Right kidney (tissue), 1 donor: ENCODE results near the gene ISCA2.

Experiments
- DNase-seq: peaks from one replicate; pipeline ENCODE4 v3.0.0-alpha.2; 2016

The ISCA2 gene

GRCh38 chr14:74480046-74480445 is 13.5 kb upstream of the ISCA2 start:
- no peak for DNase-seq

DNA sequence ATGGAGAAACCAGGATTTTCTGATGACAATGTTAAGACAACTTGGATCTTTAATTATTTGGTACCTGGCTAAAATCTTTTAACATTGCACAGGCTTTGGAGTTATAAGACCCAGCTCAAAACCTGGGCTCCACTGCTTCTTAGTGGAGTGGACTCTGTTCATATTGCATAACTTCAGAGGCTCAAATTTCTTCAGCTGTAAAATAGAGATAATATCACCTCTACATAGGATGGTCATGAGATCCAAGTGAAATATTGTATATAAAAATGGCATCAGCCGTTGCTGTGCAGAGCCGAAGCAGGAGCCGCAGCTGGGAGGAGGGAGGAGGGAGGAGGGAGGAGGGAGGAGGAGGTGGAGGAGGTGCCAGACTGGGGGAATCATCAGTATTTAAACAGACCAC is 11.0 kb upstream of the ISCA2 start:
- DNase-seq, result no peak

DNA sequence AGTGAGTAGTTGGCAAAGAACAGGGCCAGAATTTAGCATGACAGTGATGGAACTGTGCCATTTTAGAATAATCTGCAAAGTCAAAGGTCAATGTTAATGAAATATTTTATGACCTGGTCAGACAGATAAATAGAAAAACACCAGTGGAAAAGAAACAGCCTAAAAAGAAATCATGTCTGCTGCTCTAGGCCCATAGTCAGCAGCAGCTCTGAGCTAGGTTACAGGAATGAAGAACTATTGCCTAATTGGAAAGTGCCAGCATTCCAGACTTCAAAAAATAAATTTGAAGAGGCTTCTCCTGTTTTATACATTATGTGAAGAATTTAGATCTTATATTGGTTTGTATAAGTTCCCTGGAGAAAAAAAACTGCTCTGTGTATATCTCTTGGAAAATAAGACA is 10.2 kb upstream of the ISCA2 start:
- DNase-seq, result no peak

- DNase-seq, result no peak
Observed at GRCh38 chr14:74486164-74486563, 7.4 kb upstream of the ISCA2 start.

DNA sequence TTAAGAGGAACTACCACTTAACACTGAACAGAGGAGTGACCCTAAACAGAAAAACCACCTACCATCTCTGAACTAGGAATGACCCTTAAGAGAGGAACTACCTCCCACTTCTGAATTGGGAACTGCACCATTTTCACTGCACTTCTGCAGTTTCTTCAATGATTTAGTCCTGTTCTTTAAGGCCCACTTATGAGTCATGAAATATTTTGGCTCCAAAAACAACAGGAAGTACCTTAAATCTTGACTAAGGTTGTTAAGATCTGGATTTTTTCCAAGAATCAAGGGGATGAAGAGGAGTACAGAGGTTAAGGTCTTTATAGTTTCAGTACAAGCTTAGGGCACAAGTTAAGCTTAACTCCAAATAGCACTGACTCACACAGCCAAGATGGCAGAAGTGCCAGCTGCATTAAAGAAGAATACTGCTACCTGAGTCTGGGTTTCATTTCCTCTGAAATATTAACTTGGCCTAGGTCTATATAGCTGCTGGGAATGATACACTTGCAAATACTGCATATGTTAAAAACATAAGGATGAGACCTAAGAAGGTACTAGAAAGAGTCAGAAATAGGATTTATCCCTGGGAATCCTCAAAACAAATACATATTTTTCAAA is 4.7 kb upstream of the ISCA2 start:
- DNase-seq, result no peak

- no peak for DNase-seq
Observed at GRCh38 chr14:74490486-74490885, 3.1 kb upstream of the ISCA2 start.

- DNase-seq, result no peak
Observed at GRCh38 chr14:74491956-74492775, 1.4 kb upstream of the ISCA2 start.

DNA sequence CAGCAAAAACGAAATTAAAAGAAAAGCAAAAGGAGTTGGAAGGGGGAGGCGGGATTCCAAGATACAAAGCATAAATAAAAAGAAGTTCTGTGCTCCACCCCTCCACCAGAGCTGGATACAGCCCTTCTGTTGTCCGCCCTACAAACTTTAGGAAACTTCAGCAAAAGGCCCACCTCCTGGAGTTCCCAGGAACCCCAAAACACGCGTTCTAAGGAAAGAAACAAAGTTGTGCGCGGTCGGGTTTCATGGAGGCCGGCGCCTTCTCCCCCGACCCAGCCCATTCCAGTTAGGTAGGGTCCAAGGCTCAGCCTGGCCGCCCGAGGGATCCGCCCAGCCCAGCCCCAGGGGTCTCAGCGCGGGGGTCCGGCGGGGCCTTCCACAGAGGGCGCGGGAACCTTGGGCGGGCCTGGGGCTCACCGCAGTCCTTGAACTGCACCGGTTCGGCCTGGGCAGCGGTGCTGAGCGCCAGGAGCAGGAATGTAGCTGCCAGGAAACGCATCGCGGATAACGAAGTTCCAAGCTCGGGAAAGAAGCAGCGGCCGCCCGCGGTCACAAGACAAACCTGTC is 706 bp upstream of the ISCA2 start, which contains the start of gene NPC2:
NPC2 (minus strand) TSS at position 530 of the 567 bp plus-strand sequence; CDS start at position 499, 31 bp downstream.
- peak; percentile 88 for DNase-seq

- DNase-seq, result no peak
Observed at GRCh38 chr14:74495356-74495755, 1.8 kb downstream of the ISCA2 start.

- DNase-seq, result no peak
Observed at GRCh38 chr14:74500417-74501134, 7.0 kb downstream of the ISCA2 start.

GRCh38 chr14:74501135-74501614 is 7.6 kb downstream of the ISCA2 start:
- peak; percentile 72 for DNase-seq

- DNase-seq, result no peak
Observed at GRCh38 chr14:74501691-74502090, 8.1 kb downstream of the ISCA2 start.

DNA sequence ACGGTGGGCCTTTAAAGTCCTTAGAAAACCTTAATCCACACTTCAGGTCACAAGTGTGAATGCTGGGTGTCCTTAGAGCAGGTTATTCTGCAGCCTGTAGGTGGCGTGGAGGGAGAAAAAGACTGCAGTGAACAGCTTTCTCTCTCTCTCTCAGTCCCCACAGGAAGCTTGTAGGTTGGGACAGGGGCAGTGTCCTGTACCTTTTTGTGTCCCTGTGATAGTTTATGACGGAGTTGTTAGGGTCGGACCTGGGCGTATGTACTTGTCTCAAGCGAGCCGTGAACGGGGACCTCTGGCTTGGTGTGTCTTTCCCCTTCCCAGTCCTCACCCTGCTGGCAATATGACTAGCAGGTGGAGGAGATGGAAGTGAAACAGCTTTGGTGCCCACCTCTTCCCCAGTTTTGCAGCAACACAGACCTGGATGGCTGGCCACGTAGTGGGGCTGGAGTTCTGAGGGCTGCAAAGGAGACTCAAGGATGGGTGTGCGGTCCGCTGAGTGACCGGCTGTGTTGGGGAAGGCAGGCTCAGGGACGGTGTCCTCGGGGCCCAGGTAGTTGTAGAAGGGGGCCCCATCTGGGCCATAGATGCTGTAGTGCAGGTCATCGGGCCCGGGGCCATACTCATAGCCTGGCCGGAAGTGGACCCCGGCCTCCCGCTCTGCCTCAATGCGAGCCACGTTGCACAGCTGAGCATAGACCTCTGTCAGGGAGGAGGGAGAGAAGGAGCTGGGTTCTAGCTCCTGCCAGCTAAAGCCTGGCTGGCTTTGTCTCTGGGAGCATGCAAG is 8.9 kb downstream of the ISCA2 start:
- DNase-seq, result no peak

GRCh38 chr14:74503291-74503937 is 9.8 kb downstream of the ISCA2 start:
- DNase-seq, result no peak

DNA sequence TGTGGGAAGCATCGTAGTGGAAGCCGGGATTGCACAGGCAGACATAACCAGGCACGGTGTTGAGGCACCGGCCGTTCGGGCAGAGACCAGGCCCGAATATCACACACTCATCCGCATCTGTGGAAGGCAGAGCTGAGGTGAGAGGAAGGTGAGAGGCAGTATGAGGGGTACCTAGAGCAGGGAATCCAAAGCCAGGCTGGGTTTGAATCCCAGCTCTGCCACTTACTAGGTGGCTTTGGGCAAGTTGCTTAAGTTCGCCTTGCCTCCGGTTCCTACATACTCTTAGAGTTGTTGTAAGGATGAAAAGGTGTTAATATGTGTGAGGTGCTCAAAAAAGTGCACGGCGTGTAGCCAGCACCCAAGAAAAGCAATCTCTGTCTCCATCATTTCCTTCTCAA is 10.4 kb downstream of the ISCA2 start:
- DNase-seq, result no peak

- no peak for DNase-seq
Observed at GRCh38 chr14:74504412-74504811, 10.8 kb downstream of the ISCA2 start.

GRCh38 chr14:74504874-74505720 is 11.5 kb downstream of the ISCA2 start:
- no peak for DNase-seq

- no peak for DNase-seq
Observed at GRCh38 chr14:74505831-74506230, 12.3 kb downstream of the ISCA2 start.

DNA sequence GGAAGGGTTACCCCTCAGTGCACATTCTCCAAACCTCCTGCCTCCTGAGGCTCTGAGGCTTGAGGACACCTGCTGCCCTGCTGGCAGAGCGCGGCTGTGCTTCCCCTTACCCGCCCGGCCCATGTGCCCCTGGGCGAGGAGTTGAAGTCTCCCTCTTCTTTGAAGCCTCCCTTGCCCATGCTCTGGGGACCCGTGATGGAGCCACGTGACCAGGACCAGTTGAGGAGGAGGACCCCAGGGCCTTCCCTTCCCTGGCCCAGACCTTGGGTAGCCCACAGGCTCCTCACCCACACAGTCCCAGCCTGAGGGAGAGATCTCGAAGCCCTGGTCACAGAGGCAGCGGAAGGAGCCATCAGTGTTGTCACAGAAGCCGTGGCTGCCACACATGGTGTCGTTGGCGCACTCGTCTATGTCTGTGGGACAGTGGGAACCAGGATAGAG is 12.9 kb downstream of the ISCA2 start:
- no peak for DNase-seq

DNA sequence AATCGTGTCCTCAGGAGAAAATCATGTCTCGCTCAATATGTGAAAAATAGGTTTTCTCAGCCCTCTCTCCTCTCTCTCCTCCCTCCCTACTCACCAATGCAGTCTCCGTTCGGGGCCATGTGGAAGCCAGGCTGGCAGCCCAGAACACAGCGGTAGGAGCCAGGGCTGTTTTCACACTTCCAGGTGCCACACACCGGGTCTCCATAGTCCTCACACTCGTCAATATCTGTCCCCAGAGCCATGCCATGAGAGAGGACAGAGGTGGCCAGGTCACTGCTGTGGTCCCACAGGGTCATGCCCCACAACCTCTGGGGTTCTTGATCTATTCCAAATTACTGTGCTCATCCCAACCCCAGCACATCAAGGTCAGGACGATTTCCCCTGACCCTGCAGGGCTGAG is 13.5 kb downstream of the ISCA2 start:
- DNase-seq, result no peak
